B cell (primary cell): ENCODE data around the gene NDST4. TPM values are rescaled to one million over a fixed set of nuclear protein-coding genes. Genes with fewer than 3 reads are reported as not detected.

ENCODE experiments used
- ATAC-seq: fragments of 200-7000 bp; cut with Tn5 transposase; one replicate; pipeline ENCODE4 v1.10.0; 2021; ENCODE audit warnings: low read depth, mild to moderate bottlenecking, moderate number of reproducible peaks, moderate library complexity
- CTCF ChIA-PET: fragments of 350-600 bp; sonication (Branson Sonifier 250); formaldehyde crosslinking; loops from one replicate; lab custom pipeline; 2021; ENCODE audit warnings: antibody characterized with exemption, inconsistent platforms; lab: Charles Lee
- POLR2A ChIA-PET: fragments of 350-600 bp; sonication (Branson Sonifier 250); formaldehyde crosslinking; loops from one replicate; lab custom pipeline; 2021; ENCODE audit warnings: antibody characterized with exemption; lab: Charles Lee
- DNase-seq: peaks from one replicate; pipeline ENCODE4 v3.0.0; 2013
- H2AFZ ChIP-seq: 2 replicates; pipeline ENCODE4 v1.6.1; 2012; ENCODE audit warnings: mild to moderate bottlenecking, low read depth, low read length; ENCODE audit not compliant: insufficient read depth, poor library complexity, severe bottlenecking
- H3K27ac ChIP-seq, 2 donors: 1 replicate in 1 of 2; 2 replicates in 1 of 2; pipeline ENCODE4 v1.5.1; 2012 to 2013; ENCODE audit warnings: low read length in 2 of 2, mild to moderate bottlenecking in 2 of 2, moderate library complexity in 1 of 2
- H3K27me3 ChIP-seq, 4 experiments: fragments of 200-600 bp in 1 of 4; sonication (generic) in 1 of 4; replicated peaks in 1 of 4; 1 replicate in 2 of 4; 2 replicates in 2 of 4; pipeline versions ENCODE4 v1.6.1 to v1.7.0; 2013 to 2016; ENCODE audit warnings: low read length in 3 of 4, mild to moderate bottlenecking in 2 of 4, mixed read lengths in 1 of 4, moderate library complexity in 1 of 4; ENCODE audit not compliant: insufficient read depth in 4 of 4, control insufficient read depth in 3 of 4; ENCODE audit errors: control extremely low read depth in 1 of 4
- H3K36me3 ChIP-seq, 2 experiments: replicated peaks in 1 of 2; 1 replicate in 1 of 2; 2 replicates in 1 of 2; pipeline versions ENCODE4 v1.6.1 to v1.7.1; 2013; ENCODE audit warnings: low read length in 1 of 2; ENCODE audit not compliant: insufficient read depth in 2 of 2, control insufficient read depth in 1 of 2; ENCODE audit errors: control extremely low read depth in 1 of 2, extremely low read depth in 1 of 2
- H3K4me1 ChIP-seq, 2 donors: fragments of 200-600 bp in 1 of 2; sonication (generic) in 1 of 2; 1 replicate in 1 of 2; 2 replicates in 1 of 2; pipeline versions ENCODE4 v1.5.1 to v1.6.1; 2013 to 2017; ENCODE audit warnings: low read length in 2 of 2; ENCODE audit not compliant: control insufficient read depth in 2 of 2, insufficient read depth in 2 of 2
- H3K4me2 ChIP-seq: replicated peaks from 2 replicates; pipeline ENCODE3; 2012; ENCODE audit warnings: mild to moderate bottlenecking, low read depth, low read length; ENCODE audit not compliant: poor library complexity, severe bottlenecking
- H3K4me3 ChIP-seq, 5 experiments: fragments of 200-600 bp in 1 of 5; sonication (generic) in 1 of 5; 1 replicate in 3 of 5; 2 replicates in 2 of 5; pipeline versions ENCODE4 v1.5.1 to v1.7.0; 2011 to 2016; ENCODE audit warnings: low read length in 4 of 5, mild to moderate bottlenecking in 4 of 5, low read depth in 2 of 5, control low read depth in 1 of 5, moderate library complexity in 1 of 5; ENCODE audit not compliant: insufficient read depth in 1 of 5; ENCODE audit errors: control extremely low read depth in 1 of 5, extremely low read depth in 1 of 5
- H3K79me2 ChIP-seq: fragments of 200-600 bp; sonication (generic); one replicate; pipeline ENCODE4 v1.6.0; 2016; ENCODE audit warnings: low read length; ENCODE audit not compliant: control insufficient read depth, insufficient read depth
- H3K9ac ChIP-seq: fragments of 200-600 bp; sonication (generic); 2 replicates; pipeline ENCODE4 v1.6.1; 2017; ENCODE audit warnings: mild to moderate bottlenecking, low read length, moderate library complexity
- H3K9me3 ChIP-seq, 3 donors: one replicate each; pipeline versions ENCODE4 v1.6.1 to v1.7.1; 2013; ENCODE audit warnings: low read length in 2 of 3; ENCODE audit not compliant: control insufficient read depth in 2 of 3, insufficient read depth in 1 of 3; ENCODE audit errors: control extremely low read depth in 1 of 3
- H4K20me1 ChIP-seq: 2 replicates; pipeline ENCODE4 v1.6.0; 2012; ENCODE audit warnings: mild to moderate bottlenecking, low read length; ENCODE audit not compliant: insufficient read depth, control insufficient read depth, poor library complexity, severe bottlenecking
- H3K27ac Mint-ChIP-seq: one replicate; pipeline ENCODE4 v1.8.0; 2021; ENCODE audit warnings: mixed read lengths
- H3K27me3 Mint-ChIP-seq: one replicate; pipeline ENCODE4 v1.8.0; 2021; ENCODE audit warnings: mixed read lengths
- H3K4me1 Mint-ChIP-seq: one replicate; pipeline ENCODE4 v1.8.0; 2021; ENCODE audit warnings: mixed read lengths
- H3K4me3 Mint-ChIP-seq: one replicate; pipeline ENCODE4 v1.8.0; 2021; ENCODE audit warnings: mixed read lengths
- H3K9me3 Mint-ChIP-seq: one replicate; pipeline ENCODE4 v1.8.0; 2022; ENCODE audit warnings: mixed read lengths; ENCODE audit not compliant: insufficient read depth
- CTCF ChIP-seq: fragments of 200-600 bp; IDR thresholded peaks from one replicate; pipeline ENCODE4 v1.8.0; 2022; ENCODE audit warnings: antibody characterized with exemption, mild to moderate bottlenecking
- EZH2 ChIP-seq: IDR thresholded peaks from 2 replicates; pipeline ENCODE4 v1.6.1; 2012; ENCODE audit warnings: borderline replicate concordance, low read depth, mild to moderate bottlenecking, moderate library complexity, low read length; ENCODE audit not compliant: insufficient read depth, poor library complexity, severe bottlenecking
- WGBS: methylation state at CpG from one replicate; pipeline ENCODE4 v1.1.5; 2013; ENCODE audit warnings: missing lambda C conversion rate; ENCODE audit not compliant: insufficient coverage; 5-methylcytosine and 5-hydroxymethylcytosine counted together
- intact Hi-C: fragments of 100-400 bp; cut with micrococcal nuclease; formaldehyde crosslinking; loops from one replicate; pipeline ENCODE4 v1.10.0; 2022
- polyA plus RNA-seq: library from polyadenylated mRNA; depleted of rRNA; stranded (reverse); fragments of >200 nt; gene quantifications from 2 replicates; pipeline ENCODE4 v1.2.3, GENCODE V29; 2012
- total RNA-seq, 2 donors: library from RNA; stranded (reverse); fragments of 120-200 nt in 1 of 2; gene quantifications; 1 replicate in 1 of 2; 2 replicates in 1 of 2; pipeline versions ENCODE4 v1.2.3 to v1.2.4, GENCODE V29; 2013 to 2022

Gene NDST4
- total and polyA plus RNA-seq, 2 donors (not counting 1 experiment from before 2014, with no cell fraction given): not detected

DNA sequence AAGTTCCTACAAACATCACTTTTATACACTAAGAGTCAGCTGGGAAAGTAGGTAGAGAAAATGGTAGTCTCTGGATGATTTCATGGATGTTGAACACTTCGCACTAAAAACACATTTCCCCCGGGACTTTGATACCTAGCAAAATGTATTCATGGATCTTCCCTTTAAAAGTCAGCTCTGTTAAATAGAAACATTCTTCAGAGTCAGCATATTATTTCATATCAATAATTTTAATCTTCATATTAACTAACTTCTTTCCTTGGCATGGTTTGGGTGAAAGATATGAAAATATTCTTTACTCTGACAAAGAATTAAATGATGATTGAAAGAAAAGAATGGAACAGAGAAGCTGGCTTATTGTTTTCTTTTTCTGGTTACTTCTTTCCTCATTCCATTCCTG lies 185.5 kb downstream of the NDST4 start:
- no peaks in the 10 kb centered on the region for H3K4me1 Mint-ChIP-seq
- no CpG with 5 or more reads among the region's 2 CpGs for WGBS

GRCh38 chr4:114926583-114926982 lies 186.8 kb downstream of the NDST4 start:
- ChIA-PET POLR2A (no interaction called here), CTCF (no interaction called here)
- Histone ChIP-seq H3K4me1 (no peaks in the 10 kb centered on the region), H4K20me1 (no peaks in the 10 kb centered on the region), H3K4me3 (no peak overlapping the region), H3K27ac (no peak overlapping the region), H3K9ac (no peak overlapping the region), H3K4me2 (no peak overlapping the region), H3K79me2 (no peaks in the 10 kb centered on the region), H3K9me3 (no peaks in the 10 kb centered on the region), H2AFZ (no peak overlapping the region), H3K36me3 (no peaks in the 10 kb centered on the region), H3K27me3 (no peaks in the 10 kb centered on the region)
- no peak for TF ChIP-seq CTCF
- intact Hi-C loops: no loop called here
- ATAC-seq (no peak), DNase-seq (no peak)
- H3K4me3 Mint-ChIP-seq: no peak overlapping the region
- no peaks in the 10 kb centered on the region for H3K9me3 Mint-ChIP-seq
- no peaks in the 10 kb centered on the region for H3K4me1 Mint-ChIP-seq
- no peaks in the 10 kb centered on the region for H3K27me3 Mint-ChIP-seq
- H3K27ac Mint-ChIP-seq: no peak overlapping the region

More for the DNA sequence above, 185.5 kb downstream of the NDST4 start:
- Mint-ChIP-seq H3K9me3 (no peaks in the 10 kb centered on the region), H3K27ac (no peak overlapping the region), H3K27me3 (no peaks in the 10 kb centered on the region), H3K4me3 (no peak overlapping the region)
- Histone ChIP-seq H3K27ac (no peak overlapping the region), H2AFZ (no peak overlapping the region), H3K4me2 (no peak overlapping the region), H3K4me3 (no peak overlapping the region), H3K36me3 (no peaks in the 10 kb centered on the region), H3K27me3 (no peaks in the 10 kb centered on the region), H3K9ac (no peak overlapping the region), H3K4me1 (no peaks in the 10 kb centered on the region), H3K9me3 (no peaks in the 10 kb centered on the region), H4K20me1 (no peaks in the 10 kb centered on the region), H3K79me2 (no peaks in the 10 kb centered on the region)
- no peak for TF ChIP-seq CTCF
- TF ChIP-seq EZH2: no peak
- ATAC-seq (no peak), DNase-seq (no peak)
- CTCF ChIA-PET: no interaction called here
- intact Hi-C loops: no loop called here
- POLR2A ChIA-PET: no interaction called here
